ENCODE data around the gene GNRH2.
"Not testable (repeated sequence)": the region's sequence is repeated elsewhere in the genome, so short reads cannot be mapped to it uniquely, and the experiment has no call there.

The GNRH2 gene

GRCh38 chr20:3014179-3014578 is 29.2 kb upstream of the GNRH2 start:
- no peak overlapping the region for H2BK120ac ChIP-seq (ENCODE audit: insufficient read depth, low read length, poor library complexity)

DNA sequence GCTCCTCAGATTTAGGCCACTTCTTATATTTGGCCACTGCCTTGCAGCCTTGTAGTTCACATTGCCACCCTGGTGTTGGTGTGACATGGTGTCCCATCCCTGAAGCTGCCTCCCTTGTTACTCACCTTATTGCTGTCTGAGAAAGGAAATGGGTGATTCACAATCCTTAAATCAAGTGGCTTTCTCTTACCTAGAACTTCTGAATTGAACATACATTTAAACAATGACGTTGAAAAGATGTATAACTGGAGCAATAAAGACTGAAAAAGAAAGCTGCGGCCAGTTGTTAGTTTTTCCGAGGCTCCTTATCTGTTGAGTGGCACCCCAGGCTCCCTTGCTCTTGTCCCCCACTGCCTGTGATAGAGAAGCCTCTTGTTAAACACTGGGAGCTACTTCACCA is 28.8 kb upstream of the GNRH2 start:
- no peak overlapping the region for H3K14ac ChIP-seq (ENCODE audit: low read length)
- H3K9me3 ChIP-seq (ENCODE audit: insufficient read depth, low read depth, low read length) = no peaks in the 10 kb centered on the region
- no peak overlapping the region for H4K12ac ChIP-seq (ENCODE audit: low read depth, low read length)
- no peaks in the 10 kb centered on the region for H3K79me1 ChIP-seq (ENCODE audit: low read length)
- no peak overlapping the region for H2AK5ac ChIP-seq (ENCODE audit: low read length)
- no peaks in the 10 kb centered on the region for H3K4me1 ChIP-seq (ENCODE audit: control insufficient read depth in 1 of 2, insufficient read depth in 2 of 2, low read length in 2 of 2)
- DNase-seq = no peak
- H3K23ac ChIP-seq (ENCODE audit: low read length) = no peak overlapping the region
- no peak overlapping the region for H4K8ac ChIP-seq (ENCODE audit: low read depth, low read length)
- no peaks in the 10 kb centered on the region for H3K79me2 ChIP-seq (ENCODE audit: control insufficient read depth, insufficient read depth, low read length, poor library complexity)
- no peak overlapping the region for H2AFZ ChIP-seq (ENCODE audit: insufficient read depth, low read length, poor library complexity)
- peaks cover 0 to 9% of the 10 kb centered on the region in 2 experiments for H3K36me3 ChIP-seq (ENCODE audit: control insufficient read depth in 1 of 2, insufficient read depth in 2 of 2, low read length in 2 of 2)
- H3K18ac ChIP-seq (ENCODE audit: low read length) = no peak overlapping the region
- H3K4me2 ChIP-seq (ENCODE audit: low read length) = no peak overlapping the region
- H2BK5ac ChIP-seq (ENCODE audit: low read depth, low read length, poor library complexity) = no peak overlapping the region
- no peak overlapping the region for H3K27ac ChIP-seq (ENCODE audit: low read depth, low read length)
- no peaks in the 10 kb centered on the region for H3K27me3 ChIP-seq (ENCODE audit: insufficient read depth, low read length)
- WGBS (ENCODE audit: extremely low coverage, insufficient coverage, insufficient read length) = no CpG with 5 or more reads among the region's 3 CpGs
- no peak overlapping the region for H3K4me3 ChIP-seq (ENCODE audit: low read depth, low read length)
- H3K9ac ChIP-seq (ENCODE audit: low read length) = no peak overlapping the region
- no peak overlapping the region for H2BK12ac ChIP-seq (ENCODE audit: low read length)
- no peak overlapping the region for H3K4ac ChIP-seq (ENCODE audit: low read depth, low read length)
- no peak overlapping the region for H2BK120ac ChIP-seq (ENCODE audit: insufficient read depth, low read length, poor library complexity)
- no peak overlapping the region for H4K91ac ChIP-seq (ENCODE audit: low read depth, low read length)

More at GRCh38 chr20:3014179-3014578, 29.2 kb upstream of the GNRH2 start:
- no peaks in the 10 kb centered on the region for H3K4me1 ChIP-seq (ENCODE audit: control insufficient read depth in 1 of 2, insufficient read depth in 2 of 2, low read length in 2 of 2)
- no CpG with 5 or more reads among the region's 7 CpGs for WGBS (ENCODE audit: extremely low coverage, insufficient coverage, insufficient read length)
- H3K9me3 ChIP-seq (ENCODE audit: insufficient read depth, low read depth, low read length) = no peaks in the 10 kb centered on the region
- H3K23ac ChIP-seq (ENCODE audit: low read length) = no peak overlapping the region
- DNase-seq = no peak
- H4K12ac ChIP-seq (ENCODE audit: low read depth, low read length) = no peak overlapping the region
- peaks cover 0 to 9% of the 10 kb centered on the region in 2 experiments for H3K36me3 ChIP-seq (ENCODE audit: control insufficient read depth in 1 of 2, insufficient read depth in 2 of 2, low read length in 2 of 2)
- H4K8ac ChIP-seq (ENCODE audit: low read depth, low read length) = no peak overlapping the region
- H2BK12ac ChIP-seq (ENCODE audit: low read length) = no peak overlapping the region
- H4K91ac ChIP-seq (ENCODE audit: low read depth, low read length) = no peak overlapping the region
- no peaks in the 10 kb centered on the region for H3K27me3 ChIP-seq (ENCODE audit: insufficient read depth, low read length)
- H3K14ac ChIP-seq (ENCODE audit: low read length) = no peak overlapping the region
- H3K4me2 ChIP-seq (ENCODE audit: low read length) = no peak overlapping the region
- no peak overlapping the region for H2AFZ ChIP-seq (ENCODE audit: insufficient read depth, low read length, poor library complexity)
- H2AK5ac ChIP-seq (ENCODE audit: low read length) = no peak overlapping the region
- H3K27ac ChIP-seq (ENCODE audit: low read depth, low read length) = no peak overlapping the region
- no peak overlapping the region for H2BK5ac ChIP-seq (ENCODE audit: low read depth, low read length, poor library complexity)
- H3K79me1 ChIP-seq (ENCODE audit: low read length) = no peaks in the 10 kb centered on the region
- no peak overlapping the region for H3K4ac ChIP-seq (ENCODE audit: low read depth, low read length)
- H3K18ac ChIP-seq (ENCODE audit: low read length) = no peak overlapping the region
- H3K9ac ChIP-seq (ENCODE audit: low read length) = no peak overlapping the region
- H3K79me2 ChIP-seq (ENCODE audit: control insufficient read depth, insufficient read depth, low read length, poor library complexity) = no peaks in the 10 kb centered on the region
- no peak overlapping the region for H3K4me3 ChIP-seq (ENCODE audit: low read depth, low read length)

GRCh38 chr20:3015302-3015701 is 28.1 kb upstream of the GNRH2 start:
- WGBS (ENCODE audit: extremely low coverage, insufficient coverage, insufficient read length) = no CpG with 5 or more reads among the region's 5 CpGs
- not testable (repeated sequence) for DNase-seq; H3K23ac ChIP-seq (ENCODE audit: low read length); H3K27me3 ChIP-seq (ENCODE audit: insufficient read depth, low read length); H4K12ac ChIP-seq (ENCODE audit: low read depth, low read length); H4K8ac ChIP-seq (ENCODE audit: low read depth, low read length); H3K27ac ChIP-seq (ENCODE audit: low read depth, low read length); H3K4me2 ChIP-seq (ENCODE audit: low read length); H2BK120ac ChIP-seq (ENCODE audit: insufficient read depth, low read length, poor library complexity); H3K4me1 ChIP-seq (ENCODE audit: control insufficient read depth in 1 of 2, insufficient read depth in 2 of 2, low read length in 2 of 2); H2BK5ac ChIP-seq (ENCODE audit: low read depth, low read length, poor library complexity); H3K9ac ChIP-seq (ENCODE audit: low read length); H4K91ac ChIP-seq (ENCODE audit: low read depth, low read length); H3K18ac ChIP-seq (ENCODE audit: low read length); H2BK12ac ChIP-seq (ENCODE audit: low read length); H2AK5ac ChIP-seq (ENCODE audit: low read length); H3K4me3 ChIP-seq (ENCODE audit: low read depth, low read length); H3K36me3 ChIP-seq (ENCODE audit: control insufficient read depth in 1 of 2, insufficient read depth in 2 of 2, low read length in 2 of 2); H3K14ac ChIP-seq (ENCODE audit: low read length); H3K4ac ChIP-seq (ENCODE audit: low read depth, low read length); H3K79me2 ChIP-seq (ENCODE audit: control insufficient read depth, insufficient read depth, low read length, poor library complexity); H3K9me3 ChIP-seq (ENCODE audit: insufficient read depth, low read depth, low read length); H2AFZ ChIP-seq (ENCODE audit: insufficient read depth, low read length, poor library complexity); H3K79me1 ChIP-seq (ENCODE audit: low read length)

DNA sequence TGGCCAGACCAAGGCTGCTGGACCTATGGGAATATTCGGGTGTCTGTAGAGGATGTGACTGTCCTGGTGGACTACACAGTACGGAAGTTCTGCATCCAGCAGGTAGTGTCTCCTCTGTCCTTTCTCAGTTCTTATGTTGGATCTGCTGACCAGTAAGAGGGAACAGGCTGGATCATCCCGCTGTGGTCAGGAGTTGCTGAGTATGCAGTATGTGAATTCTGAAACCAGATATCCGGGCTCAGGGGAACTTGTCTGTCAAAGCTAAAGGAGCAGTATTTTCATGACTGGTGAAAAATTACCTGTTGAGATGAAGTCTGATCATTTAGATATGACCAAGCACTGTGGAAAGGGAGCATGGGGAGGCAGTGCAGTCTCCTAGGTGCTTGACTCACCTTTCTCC is 22.1 kb upstream of the GNRH2 start:
- peaks cover 18 to 32% of the 10 kb centered on the region in 2 experiments for H3K36me3 ChIP-seq (ENCODE audit: control insufficient read depth in 1 of 2, insufficient read depth in 2 of 2, low read length in 2 of 2)
- no CpG with 5 or more reads among the region's 4 CpGs for WGBS (ENCODE audit: extremely low coverage, insufficient coverage, insufficient read length)
- H3K79me2 ChIP-seq (ENCODE audit: control insufficient read depth, insufficient read depth, low read length, poor library complexity) = no peaks in the 10 kb centered on the region

More for the DNA sequence above, 22.1 kb upstream of the GNRH2 start:
- Histone ChIP-seq H3K9me3 (ENCODE audit: insufficient read depth, low read depth, low read length) (no peaks in the 10 kb centered on the region), H3K27ac (ENCODE audit: low read depth, low read length) (no peak overlapping the region), H4K8ac (ENCODE audit: low read depth, low read length) (no peak overlapping the region), H2BK12ac (ENCODE audit: low read length) (no peak overlapping the region), H3K14ac (ENCODE audit: low read length) (no peak overlapping the region), H3K4me2 (ENCODE audit: low read length) (no peak overlapping the region), H3K4me1 (ENCODE audit: control insufficient read depth in 1 of 2, insufficient read depth in 2 of 2, low read length in 2 of 2) (no peaks in the 10 kb centered on the region), H2BK120ac (ENCODE audit: insufficient read depth, low read length, poor library complexity) (no peak overlapping the region), H3K23ac (ENCODE audit: low read length) (no peak overlapping the region), H3K18ac (ENCODE audit: low read length) (no peak overlapping the region), H2AK5ac (ENCODE audit: low read length) (no peak overlapping the region), H3K4ac (ENCODE audit: low read depth, low read length) (no peak overlapping the region), H4K12ac (ENCODE audit: low read depth, low read length) (no peak overlapping the region), H4K91ac (ENCODE audit: low read depth, low read length) (no peak overlapping the region), H2AFZ (ENCODE audit: insufficient read depth, low read length, poor library complexity) (no peak overlapping the region), H3K79me1 (ENCODE audit: low read length) (no peaks in the 10 kb centered on the region), H3K4me3 (ENCODE audit: low read depth, low read length) (no peak overlapping the region), H3K9ac (ENCODE audit: low read length) (no peak overlapping the region), H3K27me3 (ENCODE audit: insufficient read depth, low read length) (no peaks in the 10 kb centered on the region), H2BK5ac (ENCODE audit: low read depth, low read length, poor library complexity) (no peak overlapping the region)
- DNase-seq = no peak
